K562 (cell line): Measurements from ENCODE around the gene LYPD3. TPM values are rescaled to one million over a fixed set of nuclear protein-coding genes. Genes with fewer than 3 reads are reported as not detected.
A peak's percentile ranks its signal among the peaks of the same experiment; 100 is the strongest.

Experiments
- ATAC-seq: fragments of 200-7000 bp; cut with Tn5 transposase; 3 replicates; pipeline ENCODE4 v1.9.1; 2020; ENCODE audit warnings: moderate library complexity
- BruUV-seq: library from RNA; stranded (reverse); fragments of 400-500 nt; replicated peaks from 2 replicates; lab custom pipeline; 2021; lab: Mats Ljungman, UMichigan
- CTCF ChIA-PET: fragments of 300-600 bp; formaldehyde crosslinking; extraction: SDS; loops from one replicate; lab custom pipeline; 2021; ENCODE audit warnings: low intra/inter-chr PET ratio; lab: Yijun Ruan, JAX
- POLR2A ChIA-PET: fragments of 300-600, 350-650 bp; sonication (Branson Sonifier 250); formaldehyde crosslinking; extraction: SDS; loops from one replicate; lab custom pipeline; 2021; ENCODE audit warnings: antibody characterized with exemption, inconsistent platforms; lab: Yijun Ruan, JAX
- DNase-seq, 4 experiments: peaks; one replicate each; pipeline versions ENCODE4 v3.0.0 to v3.0.0-alpha.2; 2011 to 2018; ENCODE audit warnings: low spot score in 3 of 4, mixed read lengths in 3 of 4; ENCODE audit errors: extremely low read depth in 1 of 4
- FAIRE-seq: peaks from 2 replicates; lab custom pipeline; 2011; peaks lifted over from hg19 to GRCh38; lab: Jason Lieb, UNC
- H2AFZ ChIP-seq: 2 replicates; pipeline ENCODE4 v1.6.0; 2011; ENCODE audit warnings: low read depth, low read length, control low read depth, inconsistent platforms
- H3K27ac ChIP-seq: fragments of 200-600 bp; 3 replicates; pipeline ENCODE4 v1.8.0; 2011; ENCODE audit warnings: low read depth, mild to moderate bottlenecking, control low read depth, inconsistent platforms, low read length, moderate library complexity, mixed read lengths; ENCODE audit errors: extremely low read depth
- H3K27me3 ChIP-seq, 2 experiments: fragments of 300-600 bp in 1 of 2; 2 replicates in 1 of 2; 3 replicates in 1 of 2; pipeline versions ENCODE4 v1.6.0 to v1.8.0; 2011; ENCODE audit warnings: inconsistent platforms in 2 of 2, low read length in 2 of 2, mild to moderate bottlenecking in 1 of 2, mixed read lengths in 1 of 2, moderate library complexity in 1 of 2; ENCODE audit not compliant: control insufficient read depth in 2 of 2, insufficient read depth in 2 of 2
- H3K36me3 ChIP-seq: fragments of 300-600 bp; 3 replicates; pipeline ENCODE4 v1.8.0; 2011; ENCODE audit warnings: mild to moderate bottlenecking, low read length, inconsistent platforms; ENCODE audit not compliant: control insufficient read depth, insufficient read depth
- H3K4me1 ChIP-seq, 2 experiments: fragments of 200-600 bp in 1 of 2; replicated peaks in 1 of 2; 2 replicates in 1 of 2; 3 replicates in 1 of 2; pipeline versions ENCODE4 v1.5.1 to v1.8.0; 2011; ENCODE audit warnings: inconsistent platforms in 2 of 2, low read length in 2 of 2, mild to moderate bottlenecking in 1 of 2, mixed read lengths in 1 of 2, moderate library complexity in 1 of 2; ENCODE audit not compliant: control insufficient read depth in 2 of 2, insufficient read depth in 2 of 2
- H3K4me2 ChIP-seq: 2 replicates; pipeline ENCODE4 v1.6.1; 2011; ENCODE audit warnings: low read length, control low read depth, inconsistent platforms, mixed read lengths; ENCODE audit not compliant: insufficient read depth
- H3K4me3 ChIP-seq: fragments of 200-600 bp; sonication (generic), shearing (Covaris generic); 2 replicates; pipeline ENCODE4 v1.5.1; 2016; ENCODE audit warnings: control low read depth, inconsistent platforms
- H3K79me2 ChIP-seq: fragments of 200-600 bp; 3 replicates; pipeline ENCODE4 v1.8.0; 2011; ENCODE audit warnings: low read length, inconsistent platforms; ENCODE audit not compliant: control insufficient read depth, insufficient read depth
- H3K9ac ChIP-seq, 2 experiments: 2 replicates each; pipeline versions ENCODE4 v1.6.0 to v1.6.1; 2011; ENCODE audit warnings: low read depth in 2 of 2, low read length in 2 of 2, control low read depth in 1 of 2, inconsistent platforms in 1 of 2, mild to moderate bottlenecking in 1 of 2, mixed read lengths in 1 of 2; ENCODE audit not compliant: insufficient read depth in 1 of 2
- H3K9me1 ChIP-seq: one replicate; pipeline ENCODE4 v1.6.0; 2011; ENCODE audit warnings: inconsistent platforms, mild to moderate bottlenecking, low read length, moderate library complexity; ENCODE audit not compliant: control insufficient read depth, insufficient read depth
- H3K9me3 ChIP-seq: replicated peaks from 2 replicates; pipeline ENCODE4 v1.5.1; 2011; ENCODE audit warnings: low read depth, low read length, inconsistent platforms; ENCODE audit not compliant: control insufficient read depth, insufficient read depth
- H4K20me1 ChIP-seq: replicated peaks from 2 replicates; pipeline ENCODE4 v1.6.1; 2011; ENCODE audit warnings: low read length, inconsistent platforms, mixed read lengths; ENCODE audit not compliant: control insufficient read depth, insufficient read depth
- BMI1 ChIP-seq: fragments of 150-350 bp; IDR thresholded peaks from 2 replicates; pipeline ENCODE4 v1.6.1; 2014; ENCODE audit warnings: low read length
- CEBPG ChIP-seq, 3 experiments: fragments of 200-800 bp in 1 of 3; sonication (Bioruptor generic) in 1 of 3; sonication (generic) in 1 of 3; formaldehyde crosslinking in 1 of 3; IDR thresholded peaks in 2 of 3; conservative IDR thresholded peaks in 1 of 3; 2 replicates each; pipeline versions ENCODE4 v1.6.1 to v1.8.0; 2016 to 2022; ENCODE audit warnings: missing compliant biosample characterization in 2 of 3, missing genetic modification characterization in 2 of 3, mild to moderate bottlenecking in 1 of 3, missing genetic modification reagents in 1 of 3
- CEBPZ ChIP-seq: fragments of 150-350 bp; IDR thresholded peaks from 2 replicates; pipeline ENCODE4 v1.6.1; 2014; ENCODE audit warnings: low read depth, mild to moderate bottlenecking, low read length, borderline replicate concordance
- HMG20A ChIP-seq: fragments of 450-650 bp; formaldehyde crosslinking; conservative IDR thresholded peaks from 2 replicates; pipeline ENCODE4 v1.4.0; 2020; ENCODE audit warnings: mild to moderate bottlenecking, mixed read lengths
- MEF2D ChIP-seq: conservative IDR thresholded peaks from 2 replicates; pipeline ENCODE4 v1.6.1; 2016; ENCODE audit warnings: low read depth, missing genetic modification characterization, missing compliant biosample characterization
- NFE2 ChIP-seq: IDR thresholded peaks from 2 replicates; pipeline ENCODE4 v1.6.1; 2014; ENCODE audit warnings: antibody characterized with exemption, low read depth
- PATZ1 ChIP-seq: fragments of 250-450 bp; sonication (Bioruptor Pico); IDR thresholded peaks from 2 replicates; pipeline ENCODE4 v1.5.0; 2020; ENCODE audit warnings: mild to moderate bottlenecking, borderline replicate concordance
- RBM25 ChIP-seq: fragments of 200-400 bp; formaldehyde crosslinking; IDR thresholded peaks from 2 replicates; pipeline ENCODE4 v1.6.1; 2018; ENCODE audit warnings: low read length, low read depth, moderate library complexity; ENCODE audit not compliant: severe bottlenecking
- SMARCA5 ChIP-seq: fragments of 450-650 bp; IDR thresholded peaks from 2 replicates; pipeline ENCODE4 v1.6.1; 2016
- SUPT5H ChIP-seq: fragments of 450-650 bp; IDR thresholded peaks from 2 replicates; pipeline ENCODE4 v1.6.1; 2016
- TAF1 ChIP-seq: IDR thresholded peaks from 2 replicates; pipeline ENCODE4 v1.6.1; 2011; ENCODE audit warnings: mild to moderate bottlenecking, low read length, moderate library complexity; ENCODE audit not compliant: insufficient read depth, control insufficient read depth, severe bottlenecking; ENCODE audit errors: extremely low read depth
- ZNF121 ChIP-seq: sonication (generic); formaldehyde crosslinking; conservative IDR thresholded peaks from 2 replicates; pipeline ENCODE4 v1.8.0; 2022; ENCODE audit warnings: missing genetic modification reagents
- ZNF146 ChIP-seq: IDR thresholded peaks from one replicate; pipeline ENCODE4 v1.6.1; 2018; ENCODE audit warnings: missing compliant biosample characterization; ENCODE audit not compliant: unreplicated experiment
- ZNF282 ChIP-seq: sonication (generic); formaldehyde crosslinking; IDR thresholded peaks from 2 replicates; pipeline ENCODE4 v1.8.1; 2023; ENCODE audit warnings: missing genetic modification reagents
- WGBS: fragments of 100-300 bp; shearing (Covaris generic); methylation state at CpG from one replicate; pipeline ENCODE4 v1.1.6; 2016; ENCODE audit warnings: low coverage, mixed read lengths; ENCODE audit not compliant: insufficient coverage; ENCODE audit errors: missing lambda C conversion rate; 5-methylcytosine and 5-hydroxymethylcytosine counted together
- in situ Hi-C: fragments of 300-500 bp; cut with MboI; formaldehyde crosslinking; loops from 4 replicates; pipeline ENCODE4 v1.15.0; 2018; ENCODE audit warnings: inconsistent platforms, mixed read lengths
- intact Hi-C: fragments of 100-400 bp; cut with micrococcal nuclease; formaldehyde crosslinking; loops from 2 replicates; pipeline ENCODE4 v1.14.2; 2022
- polyA plus RNA-seq, 8 experiments: library from polyadenylated mRNA; depleted of rRNA in 4 of 8; stranded (reverse) in 5 of 8; unstranded in 3 of 8; fragments of >200 nt; fragmentation: Nextera tagmentation in 2 of 8; fragmentation: Illumina TruSeq in 1 of 8; extraction: Ambion mirVana in 2 of 8; extraction: Trizol in 1 of 8; gene quantifications; 2 replicates each; pipeline versions ENCODE4 v1.2.1 to v1.2.3, GENCODE V29; 2011 to 2014; ENCODE audit warnings: inconsistent platforms in 1 of 8, missing spikeins in 1 of 8
- total RNA-seq, 7 experiments: library from RNA; depleted of rRNA in 6 of 7; stranded (reverse); fragments of >200 nt in 6 of 7; fragmentation: Illumina TruSeq in 2 of 7; extraction: Trizol in 2 of 7; gene quantifications; 2 replicates each; pipeline versions ENCODE4 v1.2.1 to v1.2.3, GENCODE V29; 2011 to 2021; ENCODE audit warnings: low replicate concordance in 1 of 7

Gene LYPD3
- total and polyA plus RNA-seq, 9 of the 15 experiments (the other 6 are each of a cell fraction or from before 2014, with no cell fraction given): 0.04 to 0.33 (median 0.20) TPM; not detected in 1

GRCh38 chr19:43466793-43467192 lies 1.4 kb upstream of the LYPD3 start:
- H3K9me1 ChIP-seq: no peaks in the 10 kb centered on the region
- H3K79me2 ChIP-seq: no peaks in the 10 kb centered on the region
- peaks cover 1 to 4% of the 10 kb centered on the region in 2 experiments; a peak in 2 of 5 replicates for H3K27me3 ChIP-seq
- CTCF ChIA-PET: interaction anchor here (0.6 kb wide), 1 partner anchor 53 kb away, joined by 4 read pairs; no protein-coding TSS in a partner anchor
- no peaks in the 10 kb centered on the region for H3K36me3 ChIP-seq
- H3K4me2 ChIP-seq: no peak overlapping the region
- FAIRE-seq (no peak), DNase-seq (no peak), ATAC-seq (no peak)
- H3K9me3 ChIP-seq: no peaks in the 10 kb centered on the region
- TF ChIP-seq SUPT5H (no peak), RBM25 (peak; percentile 51), ZNF146 (CRISPR knock-in tag) (peak; percentile 47), SMARCA5 (no peak), CEBPG (CRISPR knock-in tag; IDR thresholded peaks at IDR 0.05) (no peak), CEBPG (tag; conservative IDR thresholded peaks at IDR 0.05 in 1 of 2, IDR thresholded peaks at IDR 0.05 in 1 of 2) (no peak), CEBPZ (no peak), PATZ1 (CRISPR knock-in tag) (no peak), MEF2D (tag) (no peak), ZNF282 (CRISPR knock-in tag) (no peak), BMI1 (no peak), ZNF121 (CRISPR knock-in tag) (peak; percentile 10), NFE2 (no peak), HMG20A (CRISPR knock-in tag) (no peak), TAF1 (no peak)
- intact Hi-C loops (no loop called here), in situ Hi-C loops (no loop called here)
- POLR2A ChIA-PET: interaction anchor here (1.1 to 1.3 kb wide), 3 partner anchors 9 to 26 kb away, joined by 3 to 4 read pairs (median 4); no protein-coding TSS in a partner anchor
- H4K20me1 ChIP-seq: no peaks in the 10 kb centered on the region
- no peak overlapping the region for H3K27ac ChIP-seq
- WGBS: 75% methylated on average over 1 of the region's 1 CpG
- H3K4me3 ChIP-seq: no peak overlapping the region
- no peak overlapping the region for H3K9ac ChIP-seq
- no TSS peak for BruUV-seq
- H2AFZ ChIP-seq: no peak overlapping the region
- H3K4me1 ChIP-seq: peaks cover 19 to 23% of the 10 kb centered on the region in 2 experiments
